Epithelial cell of esophagus (primary cell): Measurements from ENCODE around the gene AGBL5.

ENCODE experiments used
- DNase-seq: peaks from one replicate; pipeline ENCODE4 v3.0.0; 2010; ENCODE audit warnings: low read depth
- H3K4me3 ChIP-seq: 2 replicates; pipeline ENCODE4 v1.5.1; 2011; ENCODE audit warnings: mild to moderate bottlenecking, low read length, control low read depth
- CTCF ChIP-seq: IDR thresholded peaks from 2 replicates; pipeline ENCODE4 v1.5.1; 2011; ENCODE audit warnings: low read depth, mild to moderate bottlenecking, low read length, control low read depth, inconsistent platforms; ENCODE audit not compliant: insufficient read depth; ENCODE audit errors: missing control alignments

The AGBL5 gene

GRCh38 chr2:27008678-27009077 is 42.8 kb upstream of the AGBL5 start:
- H3K4me3 ChIP-seq, result no peak overlapping the region
- DNase-seq, result no peak
- no peak for TF ChIP-seq CTCF

GRCh38 chr2:27009083-27009482 is 42.4 kb upstream of the AGBL5 start:
- DNase-seq, result no peak
- H3K4me3 ChIP-seq, result no peak overlapping the region
- TF ChIP-seq CTCF, result no peak

- no peak overlapping the region for H3K4me3 ChIP-seq
- DNase-seq, result no peak
- TF ChIP-seq CTCF, result no peak
Measured at GRCh38 chr2:27009716-27010115, 41.8 kb upstream of the AGBL5 start.

- no peak for DNase-seq
- TF ChIP-seq CTCF, result no peak
- H3K4me3 ChIP-seq, result no peak overlapping the region
Measured at GRCh38 chr2:27010139-27010538, 41.3 kb upstream of the AGBL5 start.

GRCh38 chr2:27013738-27014137 is 37.7 kb upstream of the AGBL5 start:
- TF ChIP-seq CTCF, result no peak
- DNase-seq, result no peak
- H3K4me3 ChIP-seq, result no peak overlapping the region

- no peak overlapping the region for H3K4me3 ChIP-seq
- TF ChIP-seq CTCF, result no peak
- DNase-seq, result no peak
Measured at GRCh38 chr2:27014771-27015433, 36.6 kb upstream of the AGBL5 start.

- TF ChIP-seq CTCF, result peak; percentile 76
- DNase-seq, result peak; percentile 62
- no peak overlapping the region for H3K4me3 ChIP-seq
Measured at GRCh38 chr2:27016801-27017325, 34.6 kb upstream of the AGBL5 start.
